GM19467 (cell line): ENCODE results near the gene STAT5B.

Experiments
- ATAC-seq: cut with Tn5 transposase; IDR thresholded peaks from one replicate; pipeline ENCODE4 v1.9.1; 2021; ENCODE audit warnings: mild to moderate bottlenecking, moderate library complexity; ENCODE audit not compliant: unreplicated experiment

The STAT5B gene

DNA sequence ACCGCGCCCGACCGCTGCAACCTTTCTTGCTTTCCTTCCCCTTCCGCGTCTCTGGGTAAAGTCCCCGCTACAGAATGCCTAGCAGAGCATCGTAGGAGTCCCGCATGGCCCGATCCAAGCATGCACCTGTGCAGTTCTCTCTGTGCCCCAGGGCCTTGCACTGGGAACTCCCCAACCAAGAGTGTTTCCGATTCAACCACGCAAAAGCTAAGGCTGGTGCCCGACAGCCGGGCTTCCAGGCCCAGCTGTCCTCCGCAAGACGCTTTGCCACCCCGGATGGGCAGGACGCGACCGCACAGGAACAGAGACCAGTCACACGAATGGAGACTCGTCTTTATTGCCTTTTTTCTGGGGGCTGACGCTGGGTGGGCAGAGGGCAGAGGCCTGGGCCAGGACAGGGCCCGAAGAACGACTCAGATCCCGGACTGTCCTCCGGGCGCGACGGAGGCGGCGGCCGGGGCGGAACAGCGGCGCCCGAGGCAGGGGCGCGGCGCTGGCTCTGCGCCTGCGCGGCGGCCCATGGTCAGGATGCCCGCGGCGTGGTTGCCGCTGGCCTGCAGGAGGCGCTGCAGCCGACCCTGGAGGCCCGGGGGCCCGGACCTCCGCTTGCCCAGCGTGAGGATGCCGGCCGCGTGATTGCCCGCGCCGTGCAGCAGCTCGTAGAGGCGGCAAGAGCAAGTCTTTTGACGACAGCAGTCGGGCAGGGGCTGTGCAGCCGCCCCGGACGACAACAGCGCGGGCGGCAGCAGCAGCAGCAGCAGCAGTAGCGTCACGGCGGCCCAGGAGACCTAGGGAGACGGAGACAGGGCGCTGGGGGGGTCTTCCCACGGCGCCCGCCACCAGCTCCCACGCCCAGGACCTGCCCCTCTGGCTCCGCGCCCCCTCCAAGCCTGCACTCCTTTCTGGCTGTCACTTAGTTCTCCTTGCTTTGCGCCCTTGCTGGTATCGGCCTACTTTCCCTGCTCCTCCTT is 92.2 kb downstream of the STAT5B start:
- peak; percentile 57 for ATAC-seq

DNA sequence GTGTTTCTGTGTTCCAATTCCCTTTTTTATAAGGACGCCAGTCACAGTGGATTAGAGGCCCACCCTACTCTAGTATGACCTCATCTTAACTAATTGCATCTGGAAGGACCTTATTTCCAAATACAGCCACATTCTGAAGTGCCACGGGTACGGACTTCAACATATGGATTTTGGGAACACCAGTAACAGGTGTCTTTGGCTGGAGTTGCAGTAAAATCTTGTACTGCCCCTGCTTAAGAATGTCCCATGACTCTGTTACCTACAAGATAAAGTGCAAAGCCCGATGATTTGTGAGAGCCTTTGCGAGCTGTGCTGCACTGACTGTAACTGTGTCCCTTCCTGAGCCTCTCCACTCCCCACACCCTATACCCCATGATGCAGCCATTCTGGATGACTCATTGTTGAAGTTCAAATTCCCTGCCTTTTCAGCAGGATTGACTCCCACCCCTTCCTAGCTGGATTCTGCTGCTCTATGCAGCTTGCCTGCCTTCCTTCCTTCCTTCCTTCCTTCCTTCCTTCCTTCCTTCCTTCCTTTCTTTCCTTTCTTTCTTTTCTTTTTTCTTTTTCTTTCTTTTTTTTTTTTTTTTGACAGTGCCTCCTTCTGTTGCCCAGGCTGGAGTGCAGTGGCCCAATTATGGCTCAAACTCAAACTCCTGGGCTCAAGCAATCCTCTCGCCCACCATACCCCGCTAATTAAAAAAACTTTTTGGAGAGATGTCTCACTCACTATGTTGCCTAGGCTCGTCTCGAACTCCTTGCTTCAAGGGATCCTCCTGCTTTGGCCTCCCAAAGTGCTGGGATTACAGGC is 93.1 kb downstream of the STAT5B start:
- ATAC-seq, result no peak

DNA sequence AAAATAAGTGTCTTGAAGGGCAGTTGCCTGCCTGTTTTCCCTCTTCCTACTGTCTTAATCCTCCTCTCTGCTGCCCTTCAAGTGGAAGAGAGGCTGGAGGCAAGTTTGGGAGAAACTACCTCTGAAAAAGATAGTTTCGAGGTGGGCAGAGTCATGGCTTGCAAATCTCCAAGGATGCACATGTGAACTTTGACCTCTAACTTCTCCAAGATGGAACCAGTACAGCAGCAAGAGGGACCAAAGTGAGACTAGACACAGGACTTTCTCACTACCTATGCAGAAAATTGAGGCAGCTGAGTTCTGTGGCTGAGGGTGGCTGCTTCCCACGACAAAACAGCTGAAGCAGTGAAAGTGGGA is 94.4 kb downstream of the STAT5B start:
- ATAC-seq, result no peak

DNA sequence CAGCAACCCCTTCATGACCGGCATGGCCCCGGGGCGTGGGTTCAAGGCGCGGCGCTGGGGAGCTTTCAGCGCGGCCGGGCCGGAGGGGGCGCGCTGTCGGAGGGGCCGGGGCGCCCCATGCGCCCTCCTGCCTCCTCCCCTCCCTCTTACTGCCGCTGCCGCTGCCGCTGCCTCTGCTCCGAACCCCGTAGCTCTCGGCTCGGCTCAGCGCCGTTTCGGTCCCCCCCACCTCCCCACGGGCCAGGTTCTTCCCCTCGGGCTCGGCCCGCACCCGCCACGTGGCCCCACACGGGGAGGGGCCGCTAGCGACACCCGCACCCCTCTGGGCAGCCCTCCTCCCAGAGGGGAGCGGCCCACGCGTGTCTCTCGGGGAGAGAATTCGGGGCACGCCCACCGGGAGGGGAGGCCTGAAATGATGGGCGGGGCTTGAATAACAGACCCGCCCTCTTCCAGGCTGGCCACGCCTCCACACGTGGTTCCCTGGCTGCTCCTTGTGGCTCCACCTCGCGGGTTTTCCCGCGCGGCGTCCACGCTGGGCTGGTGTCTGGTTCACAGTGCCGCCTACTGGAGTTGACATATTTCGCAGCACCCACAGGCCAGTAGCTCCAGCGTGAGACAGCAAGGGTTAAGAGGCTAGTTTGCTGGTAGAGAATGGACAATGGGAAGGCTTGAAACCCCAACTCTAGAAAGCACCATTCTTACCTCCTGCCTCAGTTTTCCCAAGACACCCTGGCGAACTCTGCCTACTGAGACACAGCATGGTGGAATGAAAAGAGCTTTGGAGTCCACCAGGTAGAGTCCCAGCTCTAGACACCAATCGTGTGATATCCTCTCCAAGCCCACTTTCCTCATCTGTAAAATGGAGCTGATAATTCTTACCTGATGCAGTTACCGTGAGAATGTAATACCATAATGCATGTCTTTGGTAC is 95.0 kb downstream of the STAT5B start, which contains the start of gene KCNH4:
TSS of gene KCNH4 (minus strand) at position 221 of the 929 bp plus-strand sequence. CDS start at position 24, 197 bp downstream.
- no peak for ATAC-seq

DNA sequence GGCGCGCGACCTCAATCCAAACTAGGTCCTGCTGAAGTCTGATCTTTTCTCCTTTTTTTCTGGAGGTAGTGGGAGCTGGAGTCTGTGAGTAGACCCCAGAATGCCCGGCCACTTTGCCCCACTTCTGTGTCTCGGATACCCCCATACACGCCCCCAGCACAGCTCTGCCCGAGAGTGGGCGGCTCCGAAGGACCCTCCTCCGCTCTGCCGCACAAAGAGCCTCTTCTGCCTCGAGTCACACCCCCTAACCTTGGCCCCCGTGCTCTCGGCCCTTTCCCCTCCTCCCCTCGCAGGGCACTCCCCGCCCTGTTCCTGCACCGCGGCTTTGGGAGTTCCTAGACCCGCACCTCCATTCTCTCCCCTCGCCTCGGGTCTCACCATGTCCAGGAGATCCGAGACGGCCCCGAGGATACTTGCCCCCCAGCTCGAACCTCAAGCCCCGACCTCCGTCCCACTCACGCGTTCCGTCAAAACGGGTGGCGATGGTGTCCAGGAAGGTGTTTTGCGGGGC is 95.7 kb downstream of the STAT5B start:
- ATAC-seq, result no peak

DNA sequence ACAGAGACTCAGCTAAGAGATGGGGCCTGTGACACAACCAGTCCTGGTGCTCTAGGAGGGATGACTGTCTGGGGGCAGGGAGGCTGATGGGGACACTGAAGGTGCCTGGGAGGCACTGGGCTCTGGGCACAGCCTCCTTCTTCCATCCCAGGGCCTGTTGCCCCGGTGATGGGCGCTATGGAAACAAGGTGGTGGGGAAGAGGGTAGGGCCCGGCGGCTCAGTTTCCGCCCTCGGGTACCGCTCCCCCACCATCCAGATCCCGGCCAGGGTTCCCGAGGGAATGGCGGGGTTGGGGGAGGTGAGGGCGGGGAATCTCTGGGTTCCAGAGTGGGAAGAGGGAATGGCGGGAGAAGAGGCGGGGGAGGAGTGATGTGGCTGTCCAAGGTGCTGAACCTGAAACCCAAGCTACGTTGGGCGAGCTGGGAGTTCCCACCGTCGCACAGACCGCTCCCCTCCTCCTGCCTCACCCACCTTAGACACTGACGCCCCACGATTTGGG is 96.2 kb downstream of the STAT5B start:
- ATAC-seq, result no peak

DNA sequence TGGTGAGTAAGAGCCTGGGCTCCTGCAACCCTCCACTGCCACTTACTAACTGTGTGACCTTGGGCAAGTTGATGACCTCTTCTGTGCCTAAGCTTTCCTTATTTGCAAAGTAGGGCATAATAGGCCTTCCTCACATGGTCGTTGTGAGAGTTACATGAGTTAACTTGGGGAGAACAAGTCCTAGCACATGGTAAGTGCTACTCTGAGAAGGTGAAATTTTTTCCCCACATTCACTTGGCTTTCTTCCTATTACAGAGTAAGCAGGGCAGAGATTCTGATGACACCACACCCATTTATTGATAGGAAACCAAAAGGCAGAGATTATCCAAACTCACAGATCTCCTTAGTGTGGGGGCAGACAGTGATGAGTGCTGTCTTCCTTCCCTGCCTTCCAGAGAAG is 96.9 kb downstream of the STAT5B start:
- ATAC-seq, result no peak

DNA sequence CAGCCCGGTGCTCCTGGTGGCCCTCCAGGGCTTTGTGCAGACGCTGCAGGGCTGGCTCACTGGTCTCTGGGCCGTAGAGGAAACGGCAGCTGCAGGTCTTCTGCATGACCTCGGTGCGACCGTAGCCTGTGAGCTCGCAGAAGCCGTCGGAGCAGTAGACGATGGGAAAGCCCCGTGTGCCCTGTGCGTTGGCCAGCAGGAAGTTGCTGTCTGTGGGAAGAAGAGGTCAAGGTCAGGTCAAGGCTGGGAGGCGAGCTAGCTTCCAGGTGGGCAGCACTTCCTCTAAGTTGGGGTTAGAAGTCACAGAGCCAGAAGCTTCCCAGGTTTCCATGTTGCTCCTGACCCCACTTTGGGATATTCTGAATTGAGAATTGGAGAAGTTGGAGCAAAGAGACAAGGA is 97.4 kb downstream of the STAT5B start:
- ATAC-seq, result no peak

DNA sequence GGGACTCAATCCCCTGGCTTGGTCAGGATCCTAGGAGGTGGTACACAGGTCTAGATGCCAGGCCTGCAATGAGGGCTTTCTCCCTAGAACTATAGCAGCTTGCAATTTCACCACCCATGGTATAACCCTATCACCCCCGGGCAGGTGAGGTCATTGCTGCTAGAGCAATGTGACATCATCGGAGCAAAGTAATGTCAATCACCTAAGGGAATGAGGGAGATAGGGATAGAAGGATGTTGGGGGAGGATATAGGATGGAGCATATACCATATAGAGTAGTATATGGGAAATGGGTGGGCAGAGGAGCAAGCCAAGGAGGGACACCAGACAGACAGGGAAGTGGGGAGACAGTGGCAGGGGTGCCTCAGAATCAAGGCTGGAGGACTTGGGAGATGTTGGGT is 98.5 kb downstream of the STAT5B start:
- ATAC-seq, result no peak

DNA sequence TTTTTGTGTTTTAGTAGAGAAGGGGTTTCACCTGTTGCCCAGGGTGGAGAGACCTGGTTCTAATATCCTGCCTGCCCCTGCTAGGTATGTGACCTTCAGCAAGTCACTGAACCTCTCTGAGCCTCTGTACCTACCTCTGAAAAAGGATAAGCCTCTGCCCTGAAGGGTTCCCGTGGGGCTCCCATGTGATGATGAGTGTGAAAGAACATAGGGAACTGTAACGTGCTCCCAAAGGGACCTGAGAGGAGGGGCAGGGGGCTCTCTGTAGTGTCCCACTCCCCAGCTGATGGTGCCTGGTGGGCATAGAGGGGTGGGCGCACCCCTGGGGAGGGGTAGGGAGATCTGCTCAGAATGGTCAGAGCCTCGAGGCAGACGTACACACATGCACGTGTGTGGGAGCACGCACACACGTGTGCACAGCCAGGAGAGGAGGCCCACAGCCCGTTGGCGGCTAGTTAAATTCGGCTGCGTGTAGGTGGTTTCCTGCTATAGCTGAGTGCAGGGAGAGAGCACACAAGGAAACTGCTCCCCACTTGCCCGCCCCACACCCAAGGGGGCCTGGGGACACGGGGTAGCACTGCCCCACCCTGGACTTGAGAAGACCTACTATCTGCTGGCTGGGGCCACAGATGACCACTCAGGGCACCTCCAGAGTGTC is 101.9 kb downstream of the STAT5B start:
- ATAC-seq, result no peak

DNA sequence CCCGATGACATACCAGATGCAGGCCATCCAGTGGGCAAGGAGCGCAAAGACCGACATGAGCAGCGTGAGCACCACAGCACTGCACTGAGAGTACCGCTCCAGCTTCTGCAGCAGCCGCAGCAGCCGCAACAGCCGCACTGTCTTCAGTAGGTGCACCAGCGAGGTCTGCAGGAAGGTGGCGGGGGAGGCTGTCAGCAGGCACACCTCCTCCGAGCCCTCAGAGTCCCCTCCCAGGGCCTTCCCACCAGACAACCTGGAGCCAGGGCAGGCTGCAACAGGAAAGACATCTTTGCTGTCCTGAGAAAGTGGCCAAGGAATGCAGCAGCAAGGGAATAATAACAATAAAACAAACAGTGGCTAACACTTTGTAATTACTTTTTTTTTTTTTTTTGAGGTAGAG is 104.4 kb downstream of the STAT5B start:
- ATAC-seq, result no peak

DNA sequence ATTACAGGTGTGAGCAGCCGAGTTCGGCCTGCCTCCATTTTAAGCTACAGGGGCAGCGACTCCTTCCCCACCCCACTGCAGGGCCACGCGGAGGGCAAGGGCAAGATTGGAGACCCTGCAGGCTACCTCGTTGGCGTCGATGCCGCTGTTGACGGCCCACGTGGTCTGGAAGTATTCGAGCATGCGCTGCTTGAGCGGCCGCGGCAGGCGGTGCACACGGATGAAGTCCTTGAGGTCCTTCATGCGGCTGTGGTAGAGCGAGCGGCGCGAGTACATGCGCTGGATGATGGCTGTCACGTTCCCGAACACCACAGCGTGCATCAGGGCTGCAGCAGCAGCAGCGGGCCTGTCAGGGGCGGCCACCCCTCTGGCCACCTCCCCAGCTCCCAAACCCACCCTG is 106.8 kb downstream of the STAT5B start:
- ATAC-seq, result no peak

DNA sequence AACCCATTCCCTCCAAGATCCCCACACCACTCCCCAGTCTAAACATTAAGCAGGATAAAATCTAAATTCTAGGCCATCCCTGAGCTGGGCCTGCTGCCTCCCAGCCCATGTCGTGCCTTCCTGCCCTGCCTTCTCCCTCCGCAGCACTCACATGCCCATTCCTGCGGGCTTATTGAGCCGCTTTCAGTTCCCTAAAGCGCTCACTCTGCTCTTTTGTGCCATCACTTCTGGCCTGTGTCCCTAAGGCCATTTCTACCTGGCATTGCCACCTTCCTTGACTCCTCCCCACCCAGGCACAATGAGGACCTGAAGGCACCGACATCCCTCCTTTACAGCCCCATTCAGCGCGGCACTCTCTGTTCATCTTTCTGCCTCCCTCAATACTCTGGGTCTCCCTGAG is 108.4 kb downstream of the STAT5B start:
- no peak for ATAC-seq

DNA sequence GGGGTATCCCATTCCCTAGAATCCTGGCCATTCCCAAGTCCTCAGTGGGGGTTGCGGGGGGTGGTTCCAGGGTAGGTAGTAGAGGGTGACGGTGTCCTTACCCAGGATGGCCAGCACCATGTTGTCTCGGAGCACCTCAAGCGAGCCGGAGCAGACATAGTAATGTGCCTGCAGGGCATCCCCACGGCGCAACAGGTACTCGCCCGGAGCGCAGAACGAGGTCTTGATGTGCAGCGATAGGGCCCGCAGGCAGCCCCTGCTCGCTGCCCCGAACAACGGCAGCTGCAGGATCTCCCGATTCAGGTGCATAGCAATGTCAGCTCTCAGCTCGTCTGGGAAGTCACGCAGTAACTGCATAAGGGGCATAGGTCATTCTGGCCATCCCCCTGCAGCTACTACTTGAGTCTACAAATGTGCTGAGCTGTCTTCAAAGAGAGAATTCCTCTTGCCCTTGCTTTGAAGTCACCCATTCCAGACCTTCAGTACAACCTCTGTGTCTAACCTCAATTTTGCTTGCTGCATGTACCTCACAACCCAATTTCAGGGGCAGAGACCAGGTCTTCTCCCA is 109.9 kb downstream of the STAT5B start:
- ATAC-seq, result no peak

DNA sequence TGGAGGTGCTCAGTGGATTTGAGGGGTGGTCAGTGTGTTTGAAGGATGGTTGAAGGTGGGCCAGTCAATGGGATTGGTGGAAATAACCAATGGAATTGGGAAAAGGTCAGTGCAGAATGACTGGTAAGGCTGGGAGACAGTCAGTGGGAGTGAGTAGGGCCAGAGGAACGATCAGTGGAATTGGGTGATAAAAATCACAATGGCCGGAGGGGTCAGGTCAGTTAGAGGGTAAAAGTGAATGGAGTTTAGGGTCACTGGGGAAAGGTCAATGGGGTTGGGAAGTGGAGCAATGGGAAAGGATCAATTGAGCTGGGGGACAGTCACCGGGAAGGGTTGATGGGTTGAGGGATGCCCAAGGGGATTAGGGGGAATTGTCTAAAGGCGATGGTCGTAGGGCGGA is 110.4 kb downstream of the STAT5B start:
- ATAC-seq, result no peak

DNA sequence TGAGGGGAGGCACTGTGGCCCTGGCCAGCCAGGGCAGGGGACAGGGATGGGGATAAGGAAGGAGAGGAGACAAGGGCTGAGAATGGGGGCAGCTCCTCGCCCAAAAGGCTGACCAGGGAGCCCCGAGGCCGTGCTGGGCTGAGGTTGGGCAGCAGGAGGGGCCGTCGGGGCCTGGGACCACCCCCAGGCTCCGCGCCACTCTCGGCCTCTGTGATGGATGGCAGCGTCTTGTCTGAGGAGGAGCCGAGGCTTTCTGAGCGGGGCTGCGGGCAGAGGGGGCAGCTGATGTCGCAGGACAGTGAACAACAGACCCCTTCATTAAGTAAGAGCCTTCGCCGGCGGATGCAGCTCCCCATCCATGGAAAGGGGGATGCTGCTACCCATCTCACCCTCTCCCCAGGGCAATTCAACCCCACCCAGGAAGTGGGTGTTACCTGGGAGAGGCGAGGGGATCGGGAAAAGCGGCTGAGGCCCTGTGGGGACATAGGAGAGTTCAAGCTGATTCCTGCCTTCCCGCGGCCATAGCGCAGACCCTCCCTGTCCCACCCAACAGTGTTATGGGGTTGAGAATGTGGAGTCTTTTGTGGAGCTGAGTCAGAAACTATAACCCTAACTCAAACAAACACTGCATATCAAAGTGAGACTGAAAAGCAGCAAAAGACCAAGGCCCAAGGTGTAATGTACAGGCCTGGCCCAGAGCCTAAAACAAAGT is 112.3 kb downstream of the STAT5B start:
- no peak for ATAC-seq

DNA sequence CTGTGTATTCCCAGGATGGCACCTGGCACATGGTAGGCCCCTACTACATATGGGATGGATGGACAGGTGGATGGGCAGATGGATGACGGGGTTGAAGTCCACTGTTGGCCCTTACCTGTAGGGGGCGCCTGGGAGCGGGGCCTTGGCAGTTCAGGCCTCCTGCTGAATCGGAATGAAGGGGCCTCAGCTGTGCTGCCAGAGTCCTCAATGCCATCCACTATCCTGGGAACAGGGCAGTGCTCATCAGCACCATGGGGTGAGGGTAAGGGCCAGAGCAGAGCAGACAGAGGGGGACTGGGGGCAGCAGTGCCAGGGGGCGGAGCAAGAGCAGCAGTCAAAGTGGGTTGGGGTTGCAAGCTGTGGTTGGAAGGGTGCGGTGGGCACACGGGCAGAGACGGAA is 113.1 kb downstream of the STAT5B start:
- no peak for ATAC-seq

DNA sequence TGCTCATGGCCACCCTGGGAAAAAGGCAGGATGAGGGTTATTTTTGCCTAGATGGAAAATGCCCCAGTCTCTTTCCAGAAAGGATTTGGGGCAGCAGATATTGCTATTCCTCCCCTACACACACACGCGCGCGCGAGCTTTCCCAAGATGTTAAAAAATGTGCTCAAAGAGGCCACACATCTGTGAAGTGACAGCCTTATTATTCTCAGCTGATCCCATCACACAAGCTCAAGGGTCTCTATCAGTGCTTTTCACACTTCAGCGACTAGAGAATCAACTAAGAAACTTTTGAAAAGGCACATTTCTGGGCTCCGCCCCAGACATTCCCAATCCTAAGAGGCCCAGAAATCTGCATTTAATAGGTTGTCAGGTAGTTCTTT is 115.7 kb downstream of the STAT5B start:
- no peak for ATAC-seq
